HepG2 (cell line): ENCODE results near the gene EXOSC7. TPM values are rescaled to one million over a fixed set of nuclear protein-coding genes. Genes with fewer than 3 reads are reported as not detected.

Source experiments
- ATAC-seq: fragments of 200-7000 bp; cut with Tn5 transposase; 3 replicates; pipeline ENCODE4 v1.9.1; 2020; ENCODE audit warnings: mild to moderate bottlenecking, moderate library complexity
- BruUV-seq: library from RNA; stranded (reverse); fragments of 400-500 nt; replicated peaks from 2 replicates; lab custom pipeline; 2021; lab: Mats Ljungman, UMichigan
- CTCF ChIA-PET: fragments of 300-600 bp; formaldehyde crosslinking; extraction: SDS; loops from one replicate; lab custom pipeline; 2021; ENCODE audit warnings: low total read pairs, inconsistent platforms, low intra/inter-chr PET ratio; lab: Yijun Ruan, JAX
- POLR2A ChIA-PET: fragments of 350-600 bp; sonication (Branson Sonifier 250); formaldehyde crosslinking; loops from one replicate; lab custom pipeline; 2020; ENCODE audit warnings: antibody characterized with exemption, inconsistent platforms; lab: Yijun Ruan, JAX
- DNase-seq: peaks from one replicate; pipeline ENCODE4 v3.0.0-alpha.2; 2015; ENCODE audit warnings: low spot score
- FAIRE-seq: peaks from 3 replicates; lab custom pipeline; 2011; peaks lifted over from hg19 to GRCh38; lab: Jason Lieb, UNC
- H2AFZ ChIP-seq: one replicate; pipeline ENCODE4 v1.6.1; 2011; ENCODE audit warnings: low read length, inconsistent platforms
- H3K27ac ChIP-seq: fragments of 300-600 bp; 3 replicates; pipeline ENCODE4 v1.8.0; 2011; ENCODE audit warnings: mixed run types, mild to moderate bottlenecking, mixed read lengths, low read length, inconsistent platforms; ENCODE audit not compliant: insufficient read depth; ENCODE audit errors: extremely low read length
- H3K27me3 ChIP-seq, 2 experiments: fragments of 200-600 bp in 1 of 2; 2 replicates in 1 of 2; 3 replicates in 1 of 2; pipeline versions ENCODE4 v1.6.0 to v1.8.0; 2011; ENCODE audit warnings: low read length in 2 of 2, mild to moderate bottlenecking in 2 of 2, moderate library complexity in 2 of 2, inconsistent platforms in 1 of 2; ENCODE audit not compliant: insufficient read depth in 2 of 2, control insufficient read depth in 1 of 2
- H3K36me3 ChIP-seq, 2 experiments: fragments of 200-600 bp in 1 of 2; replicated peaks in 1 of 2; 2 replicates in 1 of 2; 3 replicates in 1 of 2; pipeline versions ENCODE4 v1.5.1 to v1.8.0; 2011; ENCODE audit warnings: low read length in 2 of 2, inconsistent platforms in 1 of 2; ENCODE audit not compliant: insufficient read depth in 2 of 2, control insufficient read depth in 1 of 2
- H3K4me1 ChIP-seq: 2 replicates; pipeline ENCODE4 v1.5.1; 2012; ENCODE audit warnings: low read length, inconsistent platforms; ENCODE audit not compliant: insufficient read depth
- H3K4me2 ChIP-seq: 2 replicates; pipeline ENCODE4 v1.6.0; 2011; ENCODE audit warnings: low read depth, low read length, inconsistent platforms
- H3K4me3 ChIP-seq, 3 experiments: fragments of 200-600 bp in 1 of 3; sonication (generic), shearing (Covaris generic) in 1 of 3; replicated peaks in 1 of 3; 2 replicates each; pipeline ENCODE4 v1.5.1; 2011 to 2016; ENCODE audit warnings: low read length in 3 of 3, inconsistent platforms in 2 of 3, low read depth in 2 of 3, mild to moderate bottlenecking in 2 of 3, control low read depth in 1 of 3, mixed read lengths in 1 of 3; ENCODE audit not compliant: insufficient read depth in 1 of 3
- H3K79me2 ChIP-seq: one replicate; pipeline ENCODE4 v1.6.1; 2011; ENCODE audit warnings: low read length, inconsistent platforms; ENCODE audit not compliant: insufficient read depth
- H3K9ac ChIP-seq: 2 replicates; pipeline ENCODE4 v1.6.0; 2011; ENCODE audit warnings: mild to moderate bottlenecking, low read depth, low read length, inconsistent platforms; ENCODE audit not compliant: insufficient read depth
- H3K9me3 ChIP-seq: 2 replicates; pipeline ENCODE4 v1.5.1; 2012; ENCODE audit warnings: mild to moderate bottlenecking, low read length
- H4K20me1 ChIP-seq: 2 replicates; pipeline ENCODE4 v1.6.0; 2011; ENCODE audit warnings: inconsistent platforms, mild to moderate bottlenecking, low read length, moderate library complexity; ENCODE audit not compliant: insufficient read depth
- FOXK2 ChIP-seq: fragments of 450-650 bp; IDR thresholded peaks from 2 replicates; pipeline ENCODE4 v1.6.1; 2016
- FOXM1 ChIP-seq: sonication (generic); formaldehyde crosslinking; IDR thresholded peaks from 2 replicates; pipeline ENCODE4 v1.5.0; 2020; ENCODE audit warnings: missing genetic modification reagents
- NKX3-1 ChIP-seq: sonication (generic); formaldehyde crosslinking; IDR thresholded peaks from 2 replicates; pipeline ENCODE4 v1.5.0; 2020; ENCODE audit warnings: missing genetic modification reagents
- SIX1 ChIP-seq: sonication (generic); formaldehyde crosslinking; IDR thresholded peaks from 2 replicates; pipeline ENCODE4 v1.4.0; 2020; ENCODE audit warnings: missing genetic modification reagents, borderline replicate concordance
- SUZ12 ChIP-seq: fragments of 150-350 bp; IDR thresholded peaks from 2 replicates; pipeline ENCODE4 v1.6.1; 2014; ENCODE audit warnings: low read depth, low read length
- TAF1 ChIP-seq: sonication (generic); formaldehyde crosslinking; IDR thresholded peaks from 2 replicates; pipeline ENCODE4 v1.4.0; 2020; ENCODE audit warnings: missing genetic modification reagents
- ZFP37 ChIP-seq: sonication (generic); formaldehyde crosslinking; IDR thresholded peaks from 2 replicates; pipeline ENCODE4 v1.4.0; 2020; ENCODE audit warnings: missing genetic modification reagents, borderline replicate concordance
- ZMYM4 ChIP-seq: sonication (generic); formaldehyde crosslinking; IDR thresholded peaks from 2 replicates; pipeline ENCODE4 v1.8.1; 2023; ENCODE audit warnings: mild to moderate bottlenecking, missing genetic modification reagents
- ZNF569 ChIP-seq: sonication (generic); formaldehyde crosslinking; IDR thresholded peaks from 2 replicates; pipeline ENCODE4 v1.5.0; 2020; ENCODE audit warnings: mild to moderate bottlenecking, missing genetic modification reagents, moderate library complexity, borderline replicate concordance
- ZNF614 ChIP-seq: IDR thresholded peaks from 2 replicates; pipeline ENCODE4 v1.6.1; 2018; ENCODE audit warnings: missing biosample characterization, missing genetic modification reagents, inconsistent platforms, borderline replicate concordance
- ZNF816 ChIP-seq: sonication (generic); formaldehyde crosslinking; IDR thresholded peaks from 2 replicates; pipeline ENCODE4 v1.8.0; 2022; ENCODE audit warnings: missing genetic modification reagents, mild to moderate bottlenecking, borderline replicate concordance
- WGBS: methylation state at CpG from one replicate; pipeline ENCODE4 v1.1.6; 2017; ENCODE audit warnings: low lambda C conversion rate; 5-methylcytosine and 5-hydroxymethylcytosine counted together
- in situ Hi-C: cut with HindIII; loops from 2 replicates; pipeline ENCODE4 v1.10.0; 2017; ENCODE audit warnings: low pct_unique_long_range_greater_than_20kb; ENCODE audit not compliant: extremely low pct_ligation_motif_present
- intact Hi-C: fragments of 100-400 bp; cut with micrococcal nuclease; formaldehyde crosslinking; loops from one replicate; pipeline ENCODE4 v1.10.0; 2022; ENCODE audit not compliant: unreplicated experiment
- polyA plus RNA-seq, 8 experiments: library from polyadenylated mRNA; depleted of rRNA in 3 of 8; stranded (reverse) in 7 of 8; unstranded in 1 of 8; fragments of >200 nt; fragmentation: Illumina TruSeq in 4 of 8; extraction: Trizol in 4 of 8; gene quantifications; 2 replicates each; pipeline versions ENCODE4 v1.2.1 to v1.2.3, GENCODE V29; 2011 to 2016; ENCODE audit warnings: low read depth in 4 of 8, missing spikeins in 1 of 8, mixed read lengths in 1 of 8; ENCODE audit not compliant: insufficient read depth in 1 of 8
- total RNA-seq, 5 experiments: library from RNA; depleted of rRNA; stranded (reverse); fragments of >200 nt; fragmentation: Illumina TruSeq; extraction: Trizol; gene quantifications; 2 replicates each; pipeline ENCODE4 v1.2.3, GENCODE V29; 2016; ENCODE audit warnings: low read depth in 1 of 5
- TF ChIP-seq, protein P1 (sequence below): IDR thresholded peaks from 2 replicates; pipeline ENCODE4 v1.6.1; 2016; ENCODE audit warnings: mild to moderate bottlenecking, missing biosample characterization, missing genetic modification reagents
- TF ChIP-seq, protein P2 (sequence below): sonication (generic); formaldehyde crosslinking; IDR thresholded peaks from 2 replicates; pipeline ENCODE4 v1.5.0; 2020; ENCODE audit warnings: missing genetic modification reagents
- TF ChIP-seq, protein P3 (sequence below): sonication (generic); formaldehyde crosslinking; IDR thresholded peaks from 2 replicates; pipeline ENCODE4 v1.5.1; 2020; ENCODE audit warnings: missing genetic modification reagents, mild to moderate bottlenecking, borderline replicate concordance
- TF ChIP-seq, protein P4 (sequence below): sonication (generic); formaldehyde crosslinking; IDR thresholded peaks from 2 replicates; pipeline ENCODE4 v1.8.1; 2023; ENCODE audit warnings: missing genetic modification reagents, mild to moderate bottlenecking, borderline replicate concordance

EXOSC7 gene
- total and polyA plus RNA-seq, 2 of the 13 experiments (the other 11 are each of a cell fraction or from before 2014, with no cell fraction given) = 68.3 to 74.7 TPM

DNA sequence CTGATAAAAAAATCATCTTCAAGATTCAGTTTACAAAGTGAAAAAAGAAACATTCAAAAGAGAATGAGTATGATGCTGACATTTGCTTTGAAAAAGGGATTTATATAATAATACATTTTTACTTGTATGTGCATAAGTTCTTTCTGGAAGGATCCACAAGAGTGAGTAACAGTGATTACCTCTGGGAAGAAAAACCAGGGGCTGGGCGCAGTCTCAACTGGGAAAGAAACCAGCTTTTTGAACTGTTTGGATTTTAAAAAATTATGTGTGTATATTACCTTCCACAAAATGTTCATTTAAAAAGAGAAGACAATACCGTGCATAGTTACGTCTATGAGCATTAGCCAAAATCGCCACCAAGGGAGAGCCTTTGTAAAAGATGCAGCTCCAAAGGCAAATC lies 51.4 kb downstream of the EXOSC7 start:
- Histone ChIP-seq H3K4me2 (no peak overlapping the region), H3K27me3 (peaks cover 0 to 4% of the 10 kb centered on the region in 2 experiments; a peak in 1 of 5 replicates), H3K27ac (no peak overlapping the region), H3K9me3 (no peaks in the 10 kb centered on the region), H3K9ac (no peak overlapping the region), H3K4me3 (no peak overlapping the region), H3K36me3 (no peaks in the 10 kb centered on the region), H4K20me1 (no peaks in the 10 kb centered on the region), H3K4me1 (no peaks in the 10 kb centered on the region), H3K79me2 (no peaks in the 10 kb centered on the region), H2AFZ (no peak overlapping the region)
- ATAC-seq (no peak), DNase-seq (no peak), FAIRE-seq (no peak)
- no TSS peak for BruUV-seq
- intact Hi-C loops (no loop called here), in situ Hi-C loops (loop anchor here (25.0 kb wide), 1 partner anchor 460 kb away; no protein-coding TSS in a partner anchor)
- CTCF ChIA-PET = no interaction called here
- WGBS = 84% methylated on average over 4 of the region's 4 CpGs
- no peak for TF ChIP-seq ZNF614
- TF ChIP-seq, protein P1, sequence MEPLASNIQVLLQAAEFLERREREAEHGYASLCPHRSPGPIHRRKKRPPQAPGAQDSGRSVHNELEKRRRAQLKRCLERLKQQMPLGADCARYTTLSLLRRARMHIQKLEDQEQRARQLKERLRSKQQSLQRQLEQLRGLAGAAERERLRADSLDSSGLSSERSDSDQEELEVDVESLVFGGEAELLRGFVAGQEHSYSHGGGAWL (CRISPR knock-in tag) = no peak
- TF ChIP-seq FOXK2 = no peak
- TF ChIP-seq FOXM1 (CRISPR knock-in tag) = no peak
- TF ChIP-seq ZFP37 (CRISPR knock-in tag) = no peak
- TF ChIP-seq, protein P2, sequence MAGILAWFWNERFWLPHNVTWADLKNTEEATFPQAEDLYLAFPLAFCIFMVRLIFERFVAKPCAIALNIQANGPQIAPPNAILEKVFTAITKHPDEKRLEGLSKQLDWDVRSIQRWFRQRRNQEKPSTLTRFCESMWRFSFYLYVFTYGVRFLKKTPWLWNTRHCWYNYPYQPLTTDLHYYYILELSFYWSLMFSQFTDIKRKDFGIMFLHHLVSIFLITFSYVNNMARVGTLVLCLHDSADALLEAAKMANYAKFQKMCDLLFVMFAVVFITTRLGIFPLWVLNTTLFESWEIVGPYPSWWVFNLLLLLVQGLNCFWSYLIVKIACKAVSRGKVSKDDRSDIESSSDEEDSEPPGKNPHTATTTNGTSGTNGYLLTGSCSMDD (CRISPR knock-in tag) = no peak
- TF ChIP-seq ZNF569 (CRISPR knock-in tag) = no peak
- no peak for TF ChIP-seq TAF1
- no peak for TF ChIP-seq SUZ12
- TF ChIP-seq, protein P3, sequence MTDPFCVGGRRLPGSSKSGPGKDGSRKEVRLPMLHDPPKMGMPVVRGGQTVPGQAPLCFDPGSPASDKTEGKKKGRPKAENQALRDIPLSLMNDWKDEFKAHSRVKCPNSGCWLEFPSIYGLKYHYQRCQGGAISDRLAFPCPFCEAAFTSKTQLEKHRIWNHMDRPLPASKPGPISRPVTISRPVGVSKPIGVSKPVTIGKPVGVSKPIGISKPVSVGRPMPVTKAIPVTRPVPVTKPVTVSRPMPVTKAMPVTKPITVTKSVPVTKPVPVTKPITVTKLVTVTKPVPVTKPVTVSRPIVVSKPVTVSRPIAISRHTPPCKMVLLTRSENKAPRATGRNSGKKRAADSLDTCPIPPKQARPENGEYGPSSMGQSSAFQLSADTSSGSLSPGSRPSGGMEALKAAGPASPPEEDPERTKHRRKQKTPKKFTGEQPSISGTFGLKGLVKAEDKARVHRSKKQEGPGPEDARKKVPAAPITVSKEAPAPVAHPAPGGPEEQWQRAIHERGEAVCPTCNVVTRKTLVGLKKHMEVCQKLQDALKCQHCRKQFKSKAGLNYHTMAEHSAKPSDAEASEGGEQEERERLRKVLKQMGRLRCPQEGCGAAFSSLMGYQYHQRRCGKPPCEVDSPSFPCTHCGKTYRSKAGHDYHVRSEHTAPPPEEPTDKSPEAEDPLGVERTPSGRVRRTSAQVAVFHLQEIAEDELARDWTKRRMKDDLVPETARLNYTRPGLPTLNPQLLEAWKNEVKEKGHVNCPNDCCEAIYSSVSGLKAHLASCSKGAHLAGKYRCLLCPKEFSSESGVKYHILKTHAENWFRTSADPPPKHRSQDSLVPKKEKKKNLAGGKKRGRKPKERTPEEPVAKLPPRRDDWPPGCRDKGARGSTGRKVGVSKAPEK (CRISPR knock-in tag) = no peak
- TF ChIP-seq ZMYM4 (CRISPR knock-in tag) = no peak
- TF ChIP-seq, protein P4, sequence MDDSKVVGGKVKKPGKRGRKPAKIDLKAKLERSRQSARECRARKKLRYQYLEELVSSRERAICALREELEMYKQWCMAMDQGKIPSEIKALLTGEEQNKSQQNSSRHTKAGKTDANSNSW (CRISPR knock-in tag) = no peak
- TF ChIP-seq ZNF816 (CRISPR knock-in tag) = no peak
- TF ChIP-seq SIX1 (CRISPR knock-in tag) = no peak
- TF ChIP-seq NKX3-1 (CRISPR knock-in tag) = no peak
- POLR2A ChIA-PET = no interaction called here
